ENCODE results near the gene SLC2A10. TPM values are rescaled to one million over a fixed set of nuclear protein-coding genes. Genes with fewer than 3 reads are reported as not detected.

Gene SLC2A10
- total and polyA plus RNA-seq, 10 of the 15 experiments (the other 5 are each of a cell fraction or from before 2014, with no cell fraction given) = not detected

DNA sequence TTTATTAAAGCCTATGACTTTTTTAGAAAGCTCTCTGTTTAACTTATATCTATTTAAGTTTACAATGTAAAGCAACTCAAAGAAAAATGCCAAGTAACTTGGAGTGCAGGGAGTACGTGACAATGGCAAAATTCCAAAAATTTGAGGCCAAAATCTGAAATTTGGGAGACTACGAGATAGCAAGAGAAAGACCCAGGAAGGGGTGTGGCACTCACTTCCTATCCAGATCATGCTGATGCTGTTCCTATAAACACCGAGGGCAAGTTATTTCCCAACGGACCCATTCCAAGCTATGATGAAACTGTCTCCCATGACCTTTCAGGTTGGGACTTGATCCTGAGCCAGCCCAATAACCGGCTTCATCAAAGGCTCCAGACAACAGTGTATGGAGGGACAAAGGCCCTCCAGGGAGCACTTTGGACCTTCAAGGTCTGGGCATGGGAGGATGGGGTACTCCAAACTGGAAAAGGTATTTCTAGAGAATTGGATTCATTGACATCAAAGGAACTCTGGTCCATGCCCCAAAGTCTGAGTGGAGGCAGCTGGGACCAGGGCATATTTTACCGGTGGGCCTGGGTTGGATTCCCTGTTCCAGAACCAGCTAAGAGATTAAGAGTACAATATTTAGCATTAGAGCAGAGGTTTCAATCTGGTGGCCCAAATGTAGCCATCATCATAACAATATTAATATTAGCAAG, 42.5 kb upstream of the SLC2A10 start:
- no TSS peak for BruUV-seq (replicated peaks)
- no peak overlapping the region for H3K27ac ChIP-seq (ENCODE audit: control insufficient read depth, insufficient read depth)
- SMC1A ChIA-PET (ENCODE audit: uncharacterized antibody, unreplicated experiment) = no interaction called here
- in situ Hi-C loops (cut with MboI) (no loop called here), intact Hi-C loops (cut with micrococcal nuclease; ENCODE audit: unreplicated experiment) (no loop called here)
- H3K9ac ChIP-seq (ENCODE audit: control insufficient read depth, insufficient read depth, low read length) = no peak overlapping the region
- no peak overlapping the region for H2AFZ ChIP-seq (ENCODE audit: control insufficient read depth, low read depth, low read length)
- RAD21 ChIA-PET (ENCODE audit: unreplicated experiment) = no interaction called here
- CTCF ChIA-PET = no interaction called here
- no peaks in the 10 kb centered on the region for H3K4me1 ChIP-seq (ENCODE audit: control insufficient read depth, insufficient read depth, low read length)
- ATAC-seq (no peak), FAIRE-seq (no peak), DNase-seq (ENCODE audit: low read depth, low spot score) (no peak)
- H3K36me3 ChIP-seq (ENCODE audit: control insufficient read depth in 2 of 2, insufficient read depth in 2 of 2, low read length in 1 of 2) = no peaks in the 10 kb centered on the region
- TF ChIP-seq IRF4 (IDR thresholded peaks at IDR 0.05; ENCODE audit: low read depth, low read length) (no peak), NFYB (IDR thresholded peaks at IDR 0.05; ENCODE audit: insufficient read depth, low read depth, low read length) (no peak), EZH2 (IDR thresholded peaks at IDR 0.05; ENCODE audit: borderline replicate concordance, control insufficient read depth, low read depth, low read length) (no peak), MEF2B (IDR thresholded peaks at IDR 0.05; ENCODE audit: partially characterized antibody, poor library complexity, severe bottlenecking) (no peak), CHD1 (IDR thresholded peaks at IDR 0.05; ENCODE audit: low read depth, low read length) (no peak), POLR2A (IDR thresholded peaks at IDR 0.05; ENCODE audit: low read depth, low read length) (no peak), STAT3 (IDR thresholded peaks at IDR 0.05; ENCODE audit: low read depth, low read length) (no peak), ETV6 (conservative IDR thresholded peaks at IDR 0.05 in 1 of 2, IDR thresholded peaks at IDR 0.05 in 1 of 2; ENCODE audit: borderline replicate concordance in 1 of 2, low read depth in 1 of 2) (no peak), CHD4 (IDR thresholded peaks at IDR 0.05) (no peak), NBN (IDR thresholded peaks at IDR 0.05) (no peak), SREBF1 (IDR thresholded peaks at IDR 0.05; ENCODE audit: low read length) (no peak)
- TF ChIP-seq, protein P1, sequence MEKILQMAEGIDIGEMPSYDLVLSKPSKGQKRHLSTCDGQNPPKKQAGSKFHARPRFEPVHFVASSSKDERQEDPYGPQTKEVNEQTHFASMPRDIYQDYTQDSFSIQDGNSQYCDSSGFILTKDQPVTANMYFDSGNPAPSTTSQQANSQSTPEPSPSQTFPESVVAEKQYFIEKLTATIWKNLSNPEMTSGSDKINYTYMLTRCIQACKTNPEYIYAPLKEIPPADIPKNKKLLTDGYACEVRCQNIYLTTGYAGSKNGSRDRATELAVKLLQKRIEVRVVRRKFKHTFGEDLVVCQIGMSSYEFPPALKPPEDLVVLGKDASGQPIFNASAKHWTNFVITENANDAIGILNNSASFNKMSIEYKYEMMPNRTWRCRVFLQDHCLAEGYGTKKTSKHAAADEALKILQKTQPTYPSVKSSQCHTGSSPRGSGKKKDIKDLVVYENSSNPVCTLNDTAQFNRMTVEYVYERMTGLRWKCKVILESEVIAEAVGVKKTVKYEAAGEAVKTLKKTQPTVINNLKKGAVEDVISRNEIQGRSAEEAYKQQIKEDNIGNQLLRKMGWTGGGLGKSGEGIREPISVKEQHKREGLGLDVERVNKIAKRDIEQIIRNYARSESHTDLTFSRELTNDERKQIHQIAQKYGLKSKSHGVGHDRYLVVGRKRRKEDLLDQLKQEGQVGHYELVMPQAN (conservative IDR thresholded peaks at IDR 0.05) = no peak
- no peaks in the 10 kb centered on the region for H3K79me2 ChIP-seq (ENCODE audit: control insufficient read depth, insufficient read depth, low read length)
- POLR2A ChIA-PET = interaction anchor here (0.7 kb wide), 1 partner anchor 41 kb away, joined by 3 read pairs; no protein-coding TSS in a partner anchor
- H3K9me3 ChIP-seq (replicated peaks; ENCODE audit: control insufficient read depth, insufficient read depth, low read length) = no peaks in the 10 kb centered on the region; the same call in 2 of the 3 replicates
- no peaks in the 10 kb centered on the region for H4K20me1 ChIP-seq (ENCODE audit: control insufficient read depth, insufficient read depth)
- no peak overlapping the region for H3K4me3 ChIP-seq
- H3K4me2 ChIP-seq (ENCODE audit: control insufficient read depth, insufficient read depth) = no peak overlapping the region
- no peaks in the 10 kb centered on the region for H3K27me3 ChIP-seq (replicated peaks in 1 of 2; ENCODE audit: control insufficient read depth in 2 of 2, insufficient read depth in 2 of 2, low read length in 1 of 2)
- WGBS (ENCODE audit: insufficient coverage, insufficient replicate concordance, low lambda C conversion rate, missing lambda C conversion rate) = 75% methylated on average over 6 of the region's 6 CpGs

Measured in GM12878 (cell line).